Measurements from ENCODE around the gene NEK7.

DNA sequence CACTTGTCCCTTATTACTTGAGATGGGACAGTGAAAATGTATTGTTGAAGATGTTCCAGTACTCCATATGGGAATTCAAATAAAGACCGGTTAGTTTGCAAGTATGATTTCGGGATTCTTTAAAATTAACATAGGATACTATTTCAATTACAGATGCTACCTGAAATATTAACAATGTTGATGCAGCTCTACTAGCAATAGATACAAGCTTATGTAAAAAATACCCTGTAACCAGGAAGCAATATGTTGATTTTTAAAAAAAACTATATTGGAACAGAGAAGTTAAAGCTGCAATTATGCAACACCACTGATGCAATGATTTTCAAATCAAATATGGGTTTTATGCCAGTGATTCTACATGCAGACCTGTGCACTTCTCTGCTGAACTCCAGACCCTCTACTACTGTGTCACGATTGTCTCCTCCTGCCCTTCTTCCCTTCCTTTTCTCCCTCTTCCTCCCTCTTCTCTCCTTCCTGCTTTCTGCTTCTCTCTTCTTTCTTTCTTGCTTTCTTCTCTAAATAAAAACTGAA lies 204.5 kb downstream of the NEK7 start:
- TF ChIP-seq CTCF (IDR thresholded peaks at IDR 0.05; ENCODE audit: low read depth, low read length) = no peak
- no peak for TF ChIP-seq EZH2phosphoT487 (IDR thresholded peaks at IDR 0.05; ENCODE audit: low read depth)

Measured in OCI-LY3 (cell line).